Choroid plexus epithelial cell (primary cell): ENCODE results near the gene HOXA9.

ENCODE experiments used
- DNase-seq: peaks from one replicate; pipeline ENCODE4 v3.0.0-alpha.2; 2010; ENCODE audit warnings: low read depth
- H3K4me3 ChIP-seq: 2 replicates; pipeline ENCODE4 v1.5.1; 2011; ENCODE audit warnings: low read depth, mild to moderate bottlenecking, control low read depth, low read length, moderate library complexity
- CTCF ChIP-seq: conservative IDR thresholded peaks from 2 replicates; pipeline ENCODE4 v1.5.1; 2011; ENCODE audit warnings: low read depth, mild to moderate bottlenecking, control low read depth, inconsistent platforms, low read length, moderate library complexity

HOXA9 gene

DNA sequence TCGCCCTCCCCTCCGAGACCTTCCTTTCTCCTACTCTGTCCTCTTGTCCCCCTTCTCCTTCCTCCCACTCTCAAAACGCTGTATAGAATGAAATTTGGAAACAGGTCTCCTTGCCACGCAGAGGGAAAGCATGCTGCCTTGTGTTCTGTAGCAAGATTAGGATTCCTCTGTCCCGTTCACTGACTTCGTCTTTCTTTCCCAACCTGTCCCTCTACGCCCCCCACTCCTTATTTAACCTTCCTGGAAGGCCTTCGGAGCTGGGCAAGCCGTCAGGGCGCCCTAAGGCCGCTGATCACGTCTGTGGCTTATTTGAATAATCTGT, 1.3 kb downstream of the HOXA9 start:
- no peak for TF ChIP-seq CTCF
- no peak overlapping the region for H3K4me3 ChIP-seq

GRCh38 chr7:27163288-27164044, 1.9 kb downstream of the HOXA9 start:
- no peak for DNase-seq
- no peak overlapping the region for H3K4me3 ChIP-seq
- TF ChIP-seq CTCF: no peak

More for the DNA sequence above, 1.3 kb downstream of the HOXA9 start:
- no peak for DNase-seq

GRCh38 chr7:27162561-27163287, 2.6 kb downstream of the HOXA9 start:
- no peak for TF ChIP-seq CTCF
- no peak for DNase-seq
- no peak overlapping the region for H3K4me3 ChIP-seq

GRCh38 chr7:27161721-27162560, 3.4 kb downstream of the HOXA9 start:
- no peak overlapping the region for H3K4me3 ChIP-seq
- no peak for DNase-seq
- TF ChIP-seq CTCF: no peak

DNA sequence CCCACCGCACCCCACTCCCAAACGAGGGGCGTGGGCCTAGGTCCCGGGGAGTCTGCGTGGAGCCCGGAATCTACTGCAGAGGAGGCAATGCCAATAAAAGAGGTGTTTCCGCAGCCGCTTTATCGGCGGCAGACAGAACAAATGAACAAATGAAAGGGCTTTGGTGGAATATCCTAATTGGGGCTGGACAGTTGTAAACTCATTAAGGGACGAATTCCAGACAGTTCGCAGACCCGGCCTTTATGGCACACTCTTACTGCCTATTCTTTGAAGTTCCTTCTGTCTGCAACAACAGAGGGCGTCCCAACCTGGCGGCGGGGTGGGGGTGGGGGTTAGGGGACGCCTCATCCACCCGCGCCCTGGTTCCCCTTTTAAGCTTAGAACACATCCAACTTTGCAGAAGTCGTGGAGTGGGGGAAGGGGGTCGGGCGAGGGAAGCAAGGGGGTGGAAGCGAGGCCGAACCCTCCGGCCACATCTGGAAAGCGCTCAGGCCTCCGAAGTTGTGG, 4.1 kb downstream of the HOXA9 start:
- peak overlapping the region; percentile 26 for H3K4me3 ChIP-seq
- no peak for TF ChIP-seq CTCF
- no peak for DNase-seq

DNA sequence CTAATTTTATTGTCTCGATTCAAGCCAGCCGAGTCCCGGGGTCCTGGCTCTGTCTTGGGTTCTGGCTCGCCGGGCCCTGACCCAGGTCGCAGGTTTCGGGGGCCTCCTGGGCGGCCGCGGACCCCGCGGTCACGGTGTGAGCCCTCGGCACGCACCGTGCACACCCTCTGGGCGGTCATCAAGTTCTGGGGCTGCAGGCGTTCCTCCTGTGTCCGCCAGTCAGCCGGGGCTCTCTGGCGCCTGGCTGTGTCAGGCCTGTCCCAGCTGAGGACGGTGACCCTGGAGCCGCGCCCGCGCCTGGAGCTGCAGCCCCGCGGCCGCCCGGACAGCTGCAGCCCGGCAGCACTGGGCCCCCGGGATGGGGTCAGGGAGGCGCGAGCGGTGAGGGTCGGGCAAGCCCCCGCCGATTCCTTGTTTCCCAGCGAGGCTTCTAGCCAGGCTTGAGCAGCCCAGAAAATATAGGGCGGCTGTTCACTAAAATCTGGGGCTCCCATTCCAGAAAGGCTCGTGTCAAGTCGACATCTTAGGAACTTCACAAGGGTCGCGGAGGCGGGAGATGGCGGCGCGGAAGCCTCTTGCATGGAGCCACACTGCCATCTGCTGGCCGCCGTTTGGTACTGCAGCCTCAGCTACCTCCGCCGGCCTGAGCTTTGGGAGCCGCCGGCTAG, 4.7 kb downstream of the HOXA9 start:
- peak overlapping the region; percentile 39 for H3K4me3 ChIP-seq
- TF ChIP-seq CTCF: peak; percentile 96
- DNase-seq: peak; percentile 80
